ENCODE data around the gene CELSR3.

Gene CELSR3

GRCh38 chr3:48660800-48661400 lies 1.8 kb downstream of the CELSR3 start:
- H3K9me3 Mint-ChIP-seq: no peaks in the 10 kb centered on the region
- peaks cover 11% of the 10 kb centered on the region for H3K27me3 Mint-ChIP-seq (ENCODE audit: low read depth)
- H3K4me3 Mint-ChIP-seq: no peak overlapping the region
- no peak for DNase-seq (ENCODE audit: low spot score)
- H3K27ac Mint-ChIP-seq: no peak overlapping the region
- H3K4me1 Mint-ChIP-seq (ENCODE audit: low read depth): peaks cover 15% of the 10 kb centered on the region
- no peaks in the 10 kb centered on the region for H3K36me3 Mint-ChIP-seq (ENCODE audit: low read depth)

GRCh38 chr3:48656841-48657281 lies 5.8 kb downstream of the CELSR3 start:
- DNase-seq (ENCODE audit: low spot score): peak; percentile 33
- H3K4me3 Mint-ChIP-seq: peak overlapping the region; percentile 73
- H3K36me3 Mint-ChIP-seq (ENCODE audit: low read depth): peaks cover 6% of the 10 kb centered on the region
- no peaks in the 10 kb centered on the region for H3K9me3 Mint-ChIP-seq
- peak overlapping the region; percentile 80 for H3K27ac Mint-ChIP-seq
- H3K27me3 Mint-ChIP-seq (ENCODE audit: low read depth): peaks cover 5% of the 10 kb centered on the region
- peaks cover 10% of the 10 kb centered on the region for H3K4me1 Mint-ChIP-seq (ENCODE audit: low read depth)

GRCh38 chr3:48656061-48656840 lies 6.4 kb downstream of the CELSR3 start:
- H3K27me3 Mint-ChIP-seq (ENCODE audit: low read depth): peaks cover 3% of the 10 kb centered on the region
- H3K4me1 Mint-ChIP-seq (ENCODE audit: low read depth): peaks cover 10% of the 10 kb centered on the region
- H3K27ac Mint-ChIP-seq: peak overlapping the region; percentile 87
- no peaks in the 10 kb centered on the region for H3K9me3 Mint-ChIP-seq
- DNase-seq (ENCODE audit: low spot score): peak; percentile 89
- peaks cover 6% of the 10 kb centered on the region for H3K36me3 Mint-ChIP-seq (ENCODE audit: low read depth)
- H3K4me3 Mint-ChIP-seq: peak overlapping the region; percentile 75

DNA sequence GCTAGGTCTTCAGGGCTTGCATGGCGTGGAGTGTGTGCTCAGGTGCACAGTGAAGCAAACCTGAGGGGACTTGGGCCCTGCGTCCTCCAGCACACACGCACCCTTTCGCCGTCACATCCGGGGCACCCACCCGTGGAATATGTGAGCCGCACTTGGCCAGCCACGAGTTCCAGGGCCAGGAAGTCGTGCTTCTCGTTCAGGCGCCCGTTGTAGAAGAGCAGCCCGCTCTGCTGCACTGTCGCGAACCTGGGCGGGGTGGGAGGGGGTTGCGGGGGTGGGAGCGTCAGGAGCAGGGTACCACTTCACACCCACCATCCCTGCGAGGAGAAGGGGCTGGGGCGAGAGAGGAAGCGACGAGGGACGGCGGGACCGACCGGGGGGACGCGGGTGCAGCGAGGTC lies 7.1 kb downstream of the CELSR3 start:
- Mint-ChIP-seq H3K4me3 (peak overlapping the region; percentile 75), H3K9me3 (no peaks in the 10 kb centered on the region), H3K36me3 (ENCODE audit: low read depth) (peaks cover 6% of the 10 kb centered on the region), H3K4me1 (ENCODE audit: low read depth) (peaks cover 10% of the 10 kb centered on the region), H3K27me3 (ENCODE audit: low read depth) (peaks cover 3% of the 10 kb centered on the region), H3K27ac (peak overlapping the region; percentile 87)
- DNase-seq (ENCODE audit: low spot score): peak; percentile 62

- Mint-ChIP-seq H3K36me3 (ENCODE audit: low read depth) (peaks cover 6% of the 10 kb centered on the region), H3K9me3 (no peaks in the 10 kb centered on the region), H3K4me1 (ENCODE audit: low read depth) (peaks cover 10% of the 10 kb centered on the region), H3K27ac (peak overlapping the region; percentile 87), H3K27me3 (ENCODE audit: low read depth) (peaks cover 3% of the 10 kb centered on the region), H3K4me3 (peak overlapping the region; percentile 75)
- DNase-seq (ENCODE audit: low spot score): no peak
Observed at GRCh38 chr3:48655063-48655462, 7.6 kb downstream of the CELSR3 start.

GRCh38 chr3:48652923-48653715 lies 9.6 kb downstream of the CELSR3 start:
- no peak overlapping the region for H3K4me3 Mint-ChIP-seq
- H3K36me3 Mint-ChIP-seq (ENCODE audit: low read depth): peaks cover 6% of the 10 kb centered on the region
- H3K27ac Mint-ChIP-seq: peak overlapping the region; percentile 54
- no peaks in the 10 kb centered on the region for H3K27me3 Mint-ChIP-seq (ENCODE audit: low read depth)
- no peak for DNase-seq (ENCODE audit: low spot score)
- H3K4me1 Mint-ChIP-seq (ENCODE audit: low read depth): peaks cover 10% of the 10 kb centered on the region
- no peaks in the 10 kb centered on the region for H3K9me3 Mint-ChIP-seq

DNA sequence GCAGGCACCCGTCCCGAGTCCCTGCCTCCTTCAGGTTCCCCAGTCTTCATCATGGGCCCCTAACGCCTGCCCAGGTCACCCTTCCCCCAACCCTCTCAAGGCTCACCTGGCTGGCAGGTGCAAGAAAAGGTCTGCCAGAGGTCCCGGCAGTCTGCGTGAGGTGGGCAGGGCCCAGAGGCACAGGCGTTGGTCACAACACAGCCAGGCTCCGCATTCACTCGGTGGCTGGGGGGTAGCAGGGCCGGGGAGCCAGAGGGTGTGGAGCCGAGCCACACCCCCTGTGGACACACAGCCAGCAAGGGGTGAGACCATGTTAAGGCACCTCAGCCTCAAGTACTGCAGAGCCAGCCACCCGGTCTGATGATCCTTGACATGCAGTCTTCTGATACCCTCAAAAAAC lies 10.9 kb downstream of the CELSR3 start:
- no peaks in the 10 kb centered on the region for H3K27me3 Mint-ChIP-seq (ENCODE audit: low read depth)
- H3K9me3 Mint-ChIP-seq: no peaks in the 10 kb centered on the region
- peaks cover 10% of the 10 kb centered on the region for H3K4me1 Mint-ChIP-seq (ENCODE audit: low read depth)
- H3K4me3 Mint-ChIP-seq: no peak overlapping the region
- H3K36me3 Mint-ChIP-seq (ENCODE audit: low read depth): peaks cover 6% of the 10 kb centered on the region
- DNase-seq (ENCODE audit: low spot score): no peak
- no peak overlapping the region for H3K27ac Mint-ChIP-seq

DNA sequence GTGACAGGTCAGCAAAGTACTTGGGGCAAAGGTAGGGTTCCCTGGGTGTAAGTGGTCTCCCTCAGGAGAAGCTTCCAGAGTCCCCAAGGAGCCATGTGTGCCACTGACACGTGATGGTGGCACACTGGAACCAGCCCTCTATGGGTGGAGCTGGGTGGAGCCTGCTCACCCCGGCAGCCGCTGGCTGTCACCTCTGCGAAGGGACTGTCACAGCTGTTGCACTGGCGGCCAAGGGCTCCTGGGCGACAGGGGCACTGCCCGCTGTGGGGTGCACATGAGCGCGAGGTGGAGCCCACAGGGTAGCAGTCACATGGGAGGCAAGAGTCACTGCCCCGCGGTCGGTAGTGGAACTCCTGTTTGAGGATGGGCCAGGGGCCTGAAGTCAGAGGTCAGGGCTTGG lies 12.0 kb downstream of the CELSR3 start:
- no peak for DNase-seq (ENCODE audit: low spot score)
- Mint-ChIP-seq H3K9me3 (no peaks in the 10 kb centered on the region), H3K27ac (no peak overlapping the region), H3K4me1 (ENCODE audit: low read depth) (peaks cover 8% of the 10 kb centered on the region), H3K36me3 (ENCODE audit: low read depth) (peaks cover 6% of the 10 kb centered on the region), H3K27me3 (ENCODE audit: low read depth) (no peaks in the 10 kb centered on the region), H3K4me3 (no peak overlapping the region)

- Mint-ChIP-seq H3K4me1 (ENCODE audit: low read depth) (no peaks in the 10 kb centered on the region), H3K27ac (no peak overlapping the region)
Observed at GRCh38 chr3:48648188-48648850, 14.4 kb downstream of the CELSR3 start.

DNA sequence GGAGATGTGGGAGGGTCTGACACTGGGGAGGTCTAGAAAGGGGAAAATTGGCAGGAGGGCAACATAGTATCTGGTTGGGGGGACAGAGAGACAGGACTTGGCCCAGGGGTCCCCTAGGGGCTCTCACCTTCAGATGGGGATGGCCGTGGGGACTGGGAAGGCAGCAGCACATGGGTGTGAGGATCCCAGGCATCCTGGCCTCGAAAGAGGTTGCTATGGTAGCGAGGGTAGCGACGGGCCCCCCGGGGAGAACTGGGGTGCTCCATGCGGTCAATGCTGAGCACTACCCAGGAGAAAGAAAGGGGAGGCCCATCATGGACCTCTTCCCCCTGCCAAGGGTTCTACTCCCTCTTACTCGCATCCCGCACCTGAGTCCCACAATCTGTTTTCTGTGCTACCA lies 15.0 kb downstream of the CELSR3 start:
- Mint-ChIP-seq H3K9me3 (no peaks in the 10 kb centered on the region), H3K36me3 (ENCODE audit: low read depth) (no peaks in the 10 kb centered on the region), H3K4me3 (no peak overlapping the region), H3K27ac (no peak overlapping the region), H3K4me1 (ENCODE audit: low read depth) (no peaks in the 10 kb centered on the region), H3K27me3 (ENCODE audit: low read depth) (no peaks in the 10 kb centered on the region)
- no peak for DNase-seq (ENCODE audit: low spot score)

More at GRCh38 chr3:48648188-48648850, 14.4 kb downstream of the CELSR3 start:
- Mint-ChIP-seq H3K4me3 (no peak overlapping the region), H3K27me3 (ENCODE audit: low read depth) (no peaks in the 10 kb centered on the region), H3K9me3 (no peaks in the 10 kb centered on the region), H3K36me3 (ENCODE audit: low read depth) (no peaks in the 10 kb centered on the region)
- no peak for DNase-seq (ENCODE audit: low spot score)

- Mint-ChIP-seq H3K27ac (no peak overlapping the region), H3K4me3 (no peak overlapping the region), H3K4me1 (ENCODE audit: low read depth) (no peaks in the 10 kb centered on the region), H3K27me3 (ENCODE audit: low read depth) (no peaks in the 10 kb centered on the region), H3K36me3 (ENCODE audit: low read depth) (no peaks in the 10 kb centered on the region), H3K9me3 (no peaks in the 10 kb centered on the region)
- DNase-seq (ENCODE audit: low spot score): no peak
Observed at GRCh38 chr3:48644898-48645760, 17.6 kb downstream of the CELSR3 start.

GRCh38 chr3:48642605-48643004 lies 20.1 kb downstream of the CELSR3 start:
- H3K4me1 Mint-ChIP-seq (ENCODE audit: low read depth): no peaks in the 10 kb centered on the region
- DNase-seq (ENCODE audit: low spot score): no peak
- H3K4me3 Mint-ChIP-seq: no peak overlapping the region
- no peaks in the 10 kb centered on the region for H3K9me3 Mint-ChIP-seq
- H3K27me3 Mint-ChIP-seq (ENCODE audit: low read depth): no peaks in the 10 kb centered on the region
- no peaks in the 10 kb centered on the region for H3K36me3 Mint-ChIP-seq (ENCODE audit: low read depth)
- H3K27ac Mint-ChIP-seq: no peak overlapping the region

GRCh38 chr3:48641396-48641795 lies 21.3 kb downstream of the CELSR3 start:
- no peaks in the 10 kb centered on the region for H3K9me3 Mint-ChIP-seq
- H3K27ac Mint-ChIP-seq: no peak overlapping the region
- H3K4me3 Mint-ChIP-seq: no peak overlapping the region
- no peaks in the 10 kb centered on the region for H3K27me3 Mint-ChIP-seq (ENCODE audit: low read depth)
- H3K36me3 Mint-ChIP-seq (ENCODE audit: low read depth): no peaks in the 10 kb centered on the region
- no peaks in the 10 kb centered on the region for H3K4me1 Mint-ChIP-seq (ENCODE audit: low read depth)
- DNase-seq (ENCODE audit: low spot score): no peak

Data from T-helper 2 cell treated with Interferon-gamma antibody and Interleukin-4, amounts not matched to agents 5 μg/mL and 100 μg/mL, for 36 hours (primary cell).